Measurements from ENCODE around the gene RNGTT.

- TF ChIP-seq, protein P1, sequence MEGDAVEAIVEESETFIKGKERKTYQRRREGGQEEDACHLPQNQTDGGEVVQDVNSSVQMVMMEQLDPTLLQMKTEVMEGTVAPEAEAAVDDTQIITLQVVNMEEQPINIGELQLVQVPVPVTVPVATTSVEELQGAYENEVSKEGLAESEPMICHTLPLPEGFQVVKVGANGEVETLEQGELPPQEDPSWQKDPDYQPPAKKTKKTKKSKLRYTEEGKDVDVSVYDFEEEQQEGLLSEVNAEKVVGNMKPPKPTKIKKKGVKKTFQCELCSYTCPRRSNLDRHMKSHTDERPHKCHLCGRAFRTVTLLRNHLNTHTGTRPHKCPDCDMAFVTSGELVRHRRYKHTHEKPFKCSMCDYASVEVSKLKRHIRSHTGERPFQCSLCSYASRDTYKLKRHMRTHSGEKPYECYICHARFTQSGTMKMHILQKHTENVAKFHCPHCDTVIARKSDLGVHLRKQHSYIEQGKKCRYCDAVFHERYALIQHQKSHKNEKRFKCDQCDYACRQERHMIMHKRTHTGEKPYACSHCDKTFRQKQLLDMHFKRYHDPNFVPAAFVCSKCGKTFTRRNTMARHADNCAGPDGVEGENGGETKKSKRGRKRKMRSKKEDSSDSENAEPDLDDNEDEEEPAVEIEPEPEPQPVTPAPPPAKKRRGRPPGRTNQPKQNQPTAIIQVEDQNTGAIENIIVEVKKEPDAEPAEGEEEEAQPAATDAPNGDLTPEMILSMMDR (conservative IDR thresholded peaks at IDR 0.05 in 1 of 2, IDR thresholded peaks at IDR 0.05 in 1 of 2; ENCODE audit: extremely low read depth in 1 of 2, insufficient read depth in 1 of 2, low read depth in 1 of 2, low read length in 2 of 2): no peak
- no peak for TF ChIP-seq EZH2 (IDR thresholded peaks at IDR 0.05; ENCODE audit: borderline replicate concordance, low read length)
These were observed 29.5 kb upstream of the RNGTT start for GRCh38 chr6:88992741-88993552.

Measured in mammary epithelial cell (primary cell).